HepG2 (cell line): ENCODE measurements around the gene DDI2. TPM values are rescaled to one million over a fixed set of nuclear protein-coding genes. Genes with fewer than 3 reads are reported as not detected.

Experiments used
- EP300 ChIP-seq, 3 experiments: sonication (generic) in 1 of 3; formaldehyde crosslinking in 1 of 3; IDR thresholded peaks; 2 replicates each; pipeline versions ENCODE4 v1.5.1 to v1.6.1; 2011 to 2020; ENCODE audit warnings: low read depth in 2 of 3, low read length in 2 of 3, borderline replicate concordance in 1 of 3, improper control_type of control experiment in 1 of 3, mild to moderate bottlenecking in 1 of 3, missing genetic modification reagents in 1 of 3, moderate library complexity in 1 of 3
- ETV6 ChIP-seq: sonication (generic); formaldehyde crosslinking; conservative IDR thresholded peaks from 2 replicates; pipeline ENCODE4 v1.4.0; 2020; ENCODE audit warnings: missing genetic modification reagents
- HNF4G ChIP-seq, 2 experiments: sonication (generic) in 1 of 2; formaldehyde crosslinking in 1 of 2; IDR thresholded peaks; 2 replicates each; pipeline versions ENCODE4 v1.4.0 to v1.6.1; 2011 to 2020; ENCODE audit warnings: borderline replicate concordance in 2 of 2, low read depth in 2 of 2, mild to moderate bottlenecking in 2 of 2, low read length in 1 of 2, missing genetic modification reagents in 1 of 2, moderate library complexity in 1 of 2
- KLF16 ChIP-seq, 2 experiments: sonication (generic) in 1 of 2; formaldehyde crosslinking in 1 of 2; IDR thresholded peaks; 2 replicates each; pipeline versions ENCODE4 v1.6.1 to v1.8.0; 2016 to 2023; ENCODE audit warnings: missing genetic modification reagents in 2 of 2, missing compliant biosample characterization in 1 of 2
- KMT2A ChIP-seq: sonication (generic); formaldehyde crosslinking; IDR thresholded peaks from 2 replicates; pipeline ENCODE4 v1.4.0; 2020; ENCODE audit warnings: missing genetic modification reagents
- MATR3 ChIP-seq: sonication (generic); formaldehyde crosslinking; IDR thresholded peaks from 2 replicates; pipeline ENCODE4 v1.4.0; 2020; ENCODE audit warnings: missing genetic modification reagents
- PAF1 ChIP-seq: IDR thresholded peaks from 2 replicates; pipeline ENCODE4 v1.6.1; 2016; ENCODE audit warnings: missing genetic modification reagents, missing compliant biosample characterization
- PCBP2 ChIP-seq: fragments of 200-400 bp; formaldehyde crosslinking; optimal IDR thresholded peaks from 2 replicates; pipeline ENCODE3; 2018; ENCODE audit warnings: low read length, low read depth; ENCODE audit not compliant: poor library complexity, severe bottlenecking
- PLRG1 ChIP-seq: fragments of 450-650 bp; conservative IDR thresholded peaks from 2 replicates; pipeline ENCODE4 v1.6.1; 2016
- SMAD9 ChIP-seq: sonication (generic); formaldehyde crosslinking; IDR thresholded peaks from 2 replicates; pipeline ENCODE4 v1.5.1; 2020; ENCODE audit warnings: mild to moderate bottlenecking, missing genetic modification reagents
- SP1 ChIP-seq, 2 experiments: fragments of 450-650 bp in 1 of 2; sonication (generic) in 1 of 2; formaldehyde crosslinking in 1 of 2; IDR thresholded peaks; 2 replicates each; pipeline versions ENCODE4 v1.4.0 to v1.6.1; 2016 to 2020; ENCODE audit warnings: missing genetic modification reagents in 1 of 2
- TBP ChIP-seq: sonication (generic); formaldehyde crosslinking; IDR thresholded peaks from 2 replicates; pipeline ENCODE4 v1.5.0; 2020; ENCODE audit warnings: missing genetic modification reagents
- TFE3 ChIP-seq: IDR thresholded peaks from 2 replicates; pipeline ENCODE4 v1.6.1; 2016
- THAP11 ChIP-seq: IDR thresholded peaks from 2 replicates; pipeline ENCODE4 v1.6.1; 2016; ENCODE audit warnings: missing biosample characterization, missing genetic modification reagents
- ZBTB1 ChIP-seq: sonication (generic); formaldehyde crosslinking; IDR thresholded peaks from 2 replicates; pipeline ENCODE4 v1.4.0; 2020; ENCODE audit warnings: missing genetic modification reagents, borderline replicate concordance
- ZBTB21 ChIP-seq: sonication (generic); formaldehyde crosslinking; IDR thresholded peaks from 2 replicates; pipeline ENCODE4 v1.4.0; 2020; ENCODE audit warnings: missing genetic modification reagents
- ZNF124 ChIP-seq: sonication (generic); formaldehyde crosslinking; IDR thresholded peaks from 2 replicates; pipeline ENCODE4 v1.4.0; 2020; ENCODE audit warnings: missing genetic modification reagents
- ZNF251 ChIP-seq: sonication (generic); formaldehyde crosslinking; IDR thresholded peaks from 2 replicates; pipeline ENCODE4 v1.9.0; 2021; ENCODE audit warnings: mild to moderate bottlenecking, missing genetic modification reagents
- ZNF34 ChIP-seq: sonication (generic); formaldehyde crosslinking; IDR thresholded peaks from 2 replicates; pipeline ENCODE4 v1.4.0; 2020; ENCODE audit warnings: mild to moderate bottlenecking, missing genetic modification reagents, borderline replicate concordance
- ZNF383 ChIP-seq: sonication (generic); formaldehyde crosslinking; IDR thresholded peaks from 2 replicates; pipeline ENCODE4 v1.4.0; 2020; ENCODE audit warnings: missing genetic modification reagents, mild to moderate bottlenecking, borderline replicate concordance
- ZNF414 ChIP-seq: sonication (generic); formaldehyde crosslinking; IDR thresholded peaks from 2 replicates; pipeline ENCODE4 v1.5.0; 2020; ENCODE audit warnings: missing genetic modification reagents
- ZNF546 ChIP-seq: sonication (generic); formaldehyde crosslinking; conservative IDR thresholded peaks from 2 replicates; pipeline ENCODE4 v1.8.1; 2023; ENCODE audit warnings: mild to moderate bottlenecking, missing genetic modification reagents
- ZUFSP ChIP-seq: sonication (generic); formaldehyde crosslinking; IDR thresholded peaks from 2 replicates; pipeline ENCODE4 v1.9.0; 2021; ENCODE audit warnings: missing genetic modification reagents, mild to moderate bottlenecking, borderline replicate concordance
- polyA plus RNA-seq, 8 experiments: library from polyadenylated mRNA; depleted of rRNA in 3 of 8; stranded (reverse) in 7 of 8; unstranded in 1 of 8; fragments of >200 nt; fragmentation: Illumina TruSeq in 4 of 8; extraction: Trizol in 4 of 8; gene quantifications; 2 replicates each; pipeline versions ENCODE4 v1.2.1 to v1.2.3, GENCODE V29; 2011 to 2016; ENCODE audit warnings: low read depth in 4 of 8, missing spikeins in 1 of 8, mixed read lengths in 1 of 8; ENCODE audit not compliant: insufficient read depth in 1 of 8
- total RNA-seq, 5 experiments: library from RNA; depleted of rRNA; stranded (reverse); fragments of >200 nt; fragmentation: Illumina TruSeq; extraction: Trizol; gene quantifications; 2 replicates each; pipeline ENCODE4 v1.2.3, GENCODE V29; 2016; ENCODE audit warnings: low read depth in 1 of 5
- TF ChIP-seq, protein P1 (sequence below): sonication (generic); formaldehyde crosslinking; IDR thresholded peaks from 2 replicates; pipeline ENCODE4 v1.5.1; 2020; ENCODE audit warnings: missing genetic modification reagents, mild to moderate bottlenecking, borderline replicate concordance

The DDI2 gene
- total and polyA plus RNA-seq, 2 of the 13 experiments (the other 11 are each of a cell fraction or from before 2014, with no cell fraction given), result 8.5 to 25.7 TPM

GRCh38 chr1:15605398-15606383 lies 11.6 kb upstream of the DDI2 start (continued):
- TF ChIP-seq, protein P1, sequence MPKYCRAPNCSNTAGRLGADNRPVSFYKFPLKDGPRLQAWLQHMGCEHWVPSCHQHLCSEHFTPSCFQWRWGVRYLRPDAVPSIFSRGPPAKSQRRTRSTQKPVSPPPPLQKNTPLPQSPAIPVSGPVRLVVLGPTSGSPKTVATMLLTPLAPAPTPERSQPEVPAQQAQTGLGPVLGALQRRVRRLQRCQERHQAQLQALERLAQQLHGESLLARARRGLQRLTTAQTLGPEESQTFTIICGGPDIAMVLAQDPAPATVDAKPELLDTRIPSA (CRISPR knock-in tag), result no peak
- TF ChIP-seq KLF16 (CRISPR knock-in tag; IDR thresholded peaks at IDR 0.05), result peak in 1 of 2 experiments; percentile 62; a peak in 2 of 4 replicates
- TF ChIP-seq SMAD9 (CRISPR knock-in tag), result no peak
- no peak for TF ChIP-seq ZBTB21 (CRISPR knock-in tag)
- TF ChIP-seq ZNF383 (CRISPR knock-in tag), result no peak
- no peak for TF ChIP-seq PAF1 (CRISPR knock-in tag)
- TF ChIP-seq ZNF251 (CRISPR knock-in tag), result no peak
- TF ChIP-seq ETV6, result no peak
- peak; percentile 48 for TF ChIP-seq THAP11
- TF ChIP-seq ZUFSP (CRISPR knock-in tag), result no peak
- no peak for TF ChIP-seq HNF4G (IDR thresholded peaks at IDR 0.05; ENCODE audit: borderline replicate concordance, low read depth, low read length)
- TF ChIP-seq HNF4G (CRISPR knock-in tag; IDR thresholded peaks at IDR 0.05; ENCODE audit: borderline replicate concordance, low read depth), result no peak
- TF ChIP-seq ZNF546, result no peak
- no peak for TF ChIP-seq ZNF34 (CRISPR knock-in tag)
- TF ChIP-seq EP300 (IDR thresholded peaks at IDR 0.05; ENCODE audit: low read depth in 2 of 2, low read length in 2 of 2), result peak in 1 of 2 experiments; percentile 63; a peak in 2 of 4 replicates
- no peak for TF ChIP-seq EP300 (CRISPR knock-in tag; IDR thresholded peaks at IDR 0.05; ENCODE audit: borderline replicate concordance)
- TF ChIP-seq TBP (CRISPR knock-in tag), result no peak
- TF ChIP-seq ZNF414 (CRISPR knock-in tag), result no peak; the same call in 1 of the 2 replicates
- TF ChIP-seq PCBP2, result no peak
- TF ChIP-seq TFE3, result no peak
- TF ChIP-seq ZNF124 (CRISPR knock-in tag), result no peak
- TF ChIP-seq KMT2A, result no peak
- TF ChIP-seq ZBTB1 (CRISPR knock-in tag), result no peak
- no peak for TF ChIP-seq PLRG1
- TF ChIP-seq SP1 (IDR thresholded peaks at IDR 0.05), result no peak
- TF ChIP-seq SP1 (CRISPR knock-in tag; IDR thresholded peaks at IDR 0.05), result no peak
- TF ChIP-seq MATR3 (CRISPR knock-in tag), result no peak
